ENCODE measurements around the gene RPL15. TPM values are rescaled to one million over a fixed set of nuclear protein-coding genes. Genes with fewer than 3 reads are reported as not detected.

Gene RPL15
- polyA plus RNA-seq, 2 of the 4 experiments (the other 2 are of a cell fraction), result 2,178 to 2,933 TPM

DNA sequence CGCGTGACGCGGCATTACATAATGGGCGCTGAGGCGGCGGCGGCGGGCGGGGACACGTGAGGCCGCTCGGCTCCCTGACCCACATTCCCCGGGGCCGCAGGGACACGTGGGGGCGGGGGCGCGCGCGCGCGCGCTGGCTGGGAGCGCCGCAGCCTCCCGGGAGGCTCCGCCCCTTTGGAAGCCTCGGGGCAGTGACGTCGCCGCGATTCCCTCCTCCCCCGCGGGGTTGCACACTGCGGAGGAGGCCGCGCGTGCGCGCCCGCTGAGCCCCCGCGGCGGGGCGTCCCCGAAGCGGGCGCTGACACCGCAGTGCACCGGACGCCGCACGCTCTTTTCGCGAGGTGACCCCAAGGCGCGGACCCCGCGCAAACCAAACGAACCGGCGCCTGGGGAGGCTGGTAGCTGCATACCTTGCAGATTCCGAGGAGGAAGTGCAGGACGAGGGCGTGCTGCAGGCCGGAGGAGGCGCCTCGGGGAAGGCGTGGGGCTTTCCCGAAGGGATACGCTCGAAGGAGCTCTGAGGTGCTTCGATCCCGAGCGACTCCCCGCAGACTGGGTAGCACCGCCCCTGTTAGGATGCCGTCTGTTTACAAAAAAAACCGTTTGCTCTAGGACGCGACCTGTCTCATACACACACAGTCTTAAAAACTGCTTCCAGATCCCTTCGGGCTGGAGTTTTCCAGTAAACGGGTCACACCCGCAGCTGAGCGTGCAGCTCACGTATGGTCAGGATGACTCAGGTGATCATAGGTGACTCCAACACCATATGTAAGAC lies 29.2 kb downstream of the RPL15 start:
- POLR2A ChIA-PET, result interaction anchor here (0.5 to 2.4 kb wide), 8 partner anchors 9 to 37 kb away, joined by 3 to 51 read pairs (median 4); partner anchors contain the start of genes NKIRAS1 and RPL15
- peak overlapping the region; percentile 72 for H3K4me3 ChIP-seq
- peak overlapping the region; percentile 79 to 91 for H3K27ac ChIP-seq
- peak; percentile 91 to 97 for DNase-seq (ENCODE audit: low read depth in 1 of 2, low spot score in 1 of 2)
- peaks cover 35% of the 10 kb centered on the region for H3K4me1 ChIP-seq
- CTCF ChIA-PET, result no interaction called here
- peak overlapping the region; percentile 99 for H3K4me2 ChIP-seq
- FAIRE-seq, result no peak
- WGBS (ENCODE audit: missing lambda C conversion rate), result 1% methylated on average over 23 of the region's 87 CpGs
- H3K9me3 ChIP-seq, result no peaks in the 10 kb centered on the region
- ATAC-seq, result peak; percentile 74 to 85
- TF ChIP-seq MAFK (IDR thresholded peaks at IDR 0.05; ENCODE audit: partially characterized antibody) (peak; percentile 33), NFE2L2 (conservative IDR thresholded peaks at IDR 0.05; ENCODE audit: low read length) (no peak), ZC3H11A (IDR thresholded peaks at IDR 0.05) (no peak), NPAS2 (CRISPR knock-in tag; IDR thresholded peaks at IDR 0.05; ENCODE audit: borderline replicate concordance) (peak; percentile 100; the same call in 1 of the 2 replicates), RAD21 (conservative IDR thresholded peaks at IDR 0.05 in 1 of 2, IDR thresholded peaks at IDR 0.05 in 1 of 2) (no peak), TP53 (CRISPR knock-in tag; IDR thresholded peaks at IDR 0.05) (no peak), RFX5 (IDR thresholded peaks at IDR 0.05) (no peak; the same call in 1 of the 2 replicates), MAZ (IDR thresholded peaks at IDR 0.05; ENCODE audit: borderline replicate concordance, low read depth, low read length) (peak; percentile 75), FOXS1 (CRISPR knock-in tag; IDR thresholded peaks at IDR 0.05) (no peak), HOXA7 (CRISPR knock-in tag; IDR thresholded peaks at IDR 0.05) (peak; percentile 56; the same call in 1 of the 2 replicates), RCOR1 (IDR thresholded peaks at IDR 0.05; ENCODE audit: low read depth, low read length) (no peak), ZFP36 (IDR thresholded peaks at IDR 0.05; ENCODE audit: borderline replicate concordance, partially characterized antibody) (no peak), CBX2 (IDR thresholded peaks at IDR 0.05; ENCODE audit: borderline replicate concordance, low read depth) (no peak), CBX8 (IDR thresholded peaks at IDR 0.05) (no peak), EHF (CRISPR knock-in tag; IDR thresholded peaks at IDR 0.05) (no peak), RNF2 (IDR thresholded peaks at IDR 0.05; ENCODE audit: borderline replicate concordance, low read depth) (no peak), KDM1A (IDR thresholded peaks at IDR 0.05; ENCODE audit: low read depth) (no peak), SREBF2 (IDR thresholded peaks at IDR 0.05) (no peak), FOSL2 (IDR thresholded peaks at IDR 0.05) (no peak), FOSL2 (CRISPR knock-in tag; IDR thresholded peaks at IDR 0.05) (peak; percentile 66), PHF8 (IDR thresholded peaks at IDR 0.05; ENCODE audit: borderline replicate concordance, low read depth) (peak; percentile 58), HDAC2 (IDR thresholded peaks at IDR 0.05) (no peak), HOXB13 (CRISPR knock-in tag; IDR thresholded peaks at IDR 0.05; ENCODE audit: low read depth) (no peak), HOXB5 (CRISPR knock-in tag; IDR thresholded peaks at IDR 0.05) (peak; percentile 82), MYC (IDR thresholded peaks at IDR 0.05; ENCODE audit: borderline replicate concordance, low read length) (peak; percentile 81), FOSB (CRISPR knock-in tag; IDR thresholded peaks at IDR 0.05) (peak; percentile 19; the same call in 1 of the 2 replicates), JUNB (IDR thresholded peaks at IDR 0.05) (no peak)
- TF ChIP-seq, protein P1, sequence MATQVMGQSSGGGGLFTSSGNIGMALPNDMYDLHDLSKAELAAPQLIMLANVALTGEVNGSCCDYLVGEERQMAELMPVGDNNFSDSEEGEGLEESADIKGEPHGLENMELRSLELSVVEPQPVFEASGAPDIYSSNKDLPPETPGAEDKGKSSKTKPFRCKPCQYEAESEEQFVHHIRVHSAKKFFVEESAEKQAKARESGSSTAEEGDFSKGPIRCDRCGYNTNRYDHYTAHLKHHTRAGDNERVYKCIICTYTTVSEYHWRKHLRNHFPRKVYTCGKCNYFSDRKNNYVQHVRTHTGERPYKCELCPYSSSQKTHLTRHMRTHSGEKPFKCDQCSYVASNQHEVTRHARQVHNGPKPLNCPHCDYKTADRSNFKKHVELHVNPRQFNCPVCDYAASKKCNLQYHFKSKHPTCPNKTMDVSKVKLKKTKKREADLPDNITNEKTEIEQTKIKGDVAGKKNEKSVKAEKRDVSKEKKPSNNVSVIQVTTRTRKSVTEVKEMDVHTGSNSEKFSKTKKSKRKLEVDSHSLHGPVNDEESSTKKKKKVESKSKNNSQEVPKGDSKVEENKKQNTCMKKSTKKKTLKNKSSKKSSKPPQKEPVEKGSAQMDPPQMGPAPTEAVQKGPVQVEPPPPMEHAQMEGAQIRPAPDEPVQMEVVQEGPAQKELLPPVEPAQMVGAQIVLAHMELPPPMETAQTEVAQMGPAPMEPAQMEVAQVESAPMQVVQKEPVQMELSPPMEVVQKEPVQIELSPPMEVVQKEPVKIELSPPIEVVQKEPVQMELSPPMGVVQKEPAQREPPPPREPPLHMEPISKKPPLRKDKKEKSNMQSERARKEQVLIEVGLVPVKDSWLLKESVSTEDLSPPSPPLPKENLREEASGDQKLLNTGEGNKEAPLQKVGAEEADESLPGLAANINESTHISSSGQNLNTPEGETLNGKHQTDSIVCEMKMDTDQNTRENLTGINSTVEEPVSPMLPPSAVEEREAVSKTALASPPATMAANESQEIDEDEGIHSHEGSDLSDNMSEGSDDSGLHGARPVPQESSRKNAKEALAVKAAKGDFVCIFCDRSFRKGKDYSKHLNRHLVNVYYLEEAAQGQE (IDR thresholded peaks at IDR 0.05), result no peak
- TF ChIP-seq, protein P2, sequence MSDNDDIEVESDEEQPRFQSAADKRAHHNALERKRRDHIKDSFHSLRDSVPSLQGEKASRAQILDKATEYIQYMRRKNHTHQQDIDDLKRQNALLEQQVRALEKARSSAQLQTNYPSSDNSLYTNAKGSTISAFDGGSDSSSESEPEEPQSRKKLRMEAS (IDR thresholded peaks at IDR 0.05), result peak; percentile 95
- TF ChIP-seq, protein P3, sequence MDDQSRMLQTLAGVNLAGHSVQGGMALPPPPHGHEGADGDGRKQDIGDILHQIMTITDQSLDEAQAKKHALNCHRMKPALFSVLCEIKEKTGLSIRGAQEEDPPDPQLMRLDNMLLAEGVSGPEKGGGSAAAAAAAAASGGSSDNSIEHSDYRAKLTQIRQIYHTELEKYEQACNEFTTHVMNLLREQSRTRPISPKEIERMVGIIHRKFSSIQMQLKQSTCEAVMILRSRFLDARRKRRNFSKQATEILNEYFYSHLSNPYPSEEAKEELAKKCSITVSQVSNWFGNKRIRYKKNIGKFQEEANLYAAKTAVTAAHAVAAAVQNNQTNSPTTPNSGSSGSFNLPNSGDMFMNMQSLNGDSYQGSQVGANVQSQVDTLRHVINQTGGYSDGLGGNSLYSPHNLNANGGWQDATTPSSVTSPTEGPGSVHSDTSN (IDR thresholded peaks at IDR 0.05), result no peak
- TF ChIP-seq, protein P4, sequence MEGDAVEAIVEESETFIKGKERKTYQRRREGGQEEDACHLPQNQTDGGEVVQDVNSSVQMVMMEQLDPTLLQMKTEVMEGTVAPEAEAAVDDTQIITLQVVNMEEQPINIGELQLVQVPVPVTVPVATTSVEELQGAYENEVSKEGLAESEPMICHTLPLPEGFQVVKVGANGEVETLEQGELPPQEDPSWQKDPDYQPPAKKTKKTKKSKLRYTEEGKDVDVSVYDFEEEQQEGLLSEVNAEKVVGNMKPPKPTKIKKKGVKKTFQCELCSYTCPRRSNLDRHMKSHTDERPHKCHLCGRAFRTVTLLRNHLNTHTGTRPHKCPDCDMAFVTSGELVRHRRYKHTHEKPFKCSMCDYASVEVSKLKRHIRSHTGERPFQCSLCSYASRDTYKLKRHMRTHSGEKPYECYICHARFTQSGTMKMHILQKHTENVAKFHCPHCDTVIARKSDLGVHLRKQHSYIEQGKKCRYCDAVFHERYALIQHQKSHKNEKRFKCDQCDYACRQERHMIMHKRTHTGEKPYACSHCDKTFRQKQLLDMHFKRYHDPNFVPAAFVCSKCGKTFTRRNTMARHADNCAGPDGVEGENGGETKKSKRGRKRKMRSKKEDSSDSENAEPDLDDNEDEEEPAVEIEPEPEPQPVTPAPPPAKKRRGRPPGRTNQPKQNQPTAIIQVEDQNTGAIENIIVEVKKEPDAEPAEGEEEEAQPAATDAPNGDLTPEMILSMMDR (IDR thresholded peaks at IDR 0.05), result no peak
- TF ChIP-seq, protein P5, sequence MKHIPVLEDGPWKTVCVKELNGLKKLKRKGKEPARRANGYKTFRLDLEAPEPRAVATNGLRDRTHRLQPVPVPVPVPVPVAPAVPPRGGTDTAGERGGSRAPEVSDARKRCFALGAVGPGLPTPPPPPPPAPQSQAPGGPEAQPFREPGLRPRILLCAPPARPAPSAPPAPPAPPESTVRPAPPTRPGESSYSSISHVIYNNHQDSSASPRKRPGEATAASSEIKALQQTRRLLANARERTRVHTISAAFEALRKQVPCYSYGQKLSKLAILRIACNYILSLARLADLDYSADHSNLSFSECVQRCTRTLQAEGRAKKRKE (CRISPR knock-in tag; IDR thresholded peaks at IDR 0.05; ENCODE audit: low read depth), result no peak
- TF ChIP-seq, protein P6, sequence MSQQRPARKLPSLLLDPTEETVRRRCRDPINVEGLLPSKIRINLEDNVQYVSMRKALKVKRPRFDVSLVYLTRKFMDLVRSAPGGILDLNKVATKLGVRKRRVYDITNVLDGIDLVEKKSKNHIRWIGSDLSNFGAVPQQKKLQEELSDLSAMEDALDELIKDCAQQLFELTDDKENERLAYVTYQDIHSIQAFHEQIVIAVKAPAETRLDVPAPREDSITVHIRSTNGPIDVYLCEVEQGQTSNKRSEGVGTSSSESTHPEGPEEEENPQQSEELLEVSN (IDR thresholded peaks at IDR 0.05; ENCODE audit: borderline replicate concordance, low read depth), result peak; percentile 77; the same call in 1 of the 2 replicates
